ENCODE results near the gene SP7. TPM values are rescaled to one million over a fixed set of nuclear protein-coding genes. Genes with fewer than 3 reads are reported as not detected.
"Not testable (repeated sequence)": the region's sequence is repeated elsewhere in the genome, so short reads cannot be mapped to it uniquely, and the experiment has no call there.

The SP7 gene
- total RNA-seq, 1 donor from 2014 or later: not detected

DNA sequence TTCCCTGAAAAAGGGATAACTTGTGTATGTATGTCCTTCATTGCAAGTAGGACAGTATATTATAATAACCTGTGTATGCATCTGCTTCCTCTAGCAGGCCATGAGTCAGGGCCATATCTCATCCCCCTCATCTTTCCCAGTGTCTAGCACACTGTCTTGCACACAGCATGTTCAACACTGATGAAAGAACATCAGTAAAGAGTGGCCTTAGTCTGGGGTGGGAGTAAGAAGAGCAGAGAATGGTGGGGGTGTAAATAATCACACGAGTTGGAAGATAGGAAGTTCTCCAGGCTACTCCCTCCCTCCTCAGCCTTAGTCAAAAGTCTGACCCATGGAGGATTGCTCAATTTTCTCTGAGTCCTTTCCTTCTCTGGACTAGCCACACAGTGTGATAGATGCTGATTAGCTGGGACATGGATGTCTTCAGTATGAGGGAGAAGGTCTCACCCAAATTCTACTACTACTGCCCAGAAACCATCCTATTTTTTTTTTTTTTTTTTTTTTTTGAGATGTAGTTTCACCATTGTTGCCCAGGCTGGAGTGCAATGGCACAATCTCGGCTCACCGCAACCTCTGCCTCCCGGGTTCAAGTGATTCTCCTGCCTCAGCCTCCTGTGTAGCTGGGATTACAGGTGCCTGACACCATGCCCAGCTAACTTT is 29.2 kb upstream of the SP7 start:
- DNase-seq (no peak), ATAC-seq (peak; percentile 68 to 80)
- Histone ChIP-seq H3K27ac (peak overlapping the region; percentile 76), H3K36me3 (no peaks in the 10 kb centered on the region), H3K9me3 (no peaks in the 10 kb centered on the region), H3K4me3 (no peak overlapping the region), H3K4me1 (peaks cover 40% of the 10 kb centered on the region), H3K27me3 (ENCODE audit: low read depth) (no peaks in the 10 kb centered on the region)
- TF ChIP-seq, protein P1, sequence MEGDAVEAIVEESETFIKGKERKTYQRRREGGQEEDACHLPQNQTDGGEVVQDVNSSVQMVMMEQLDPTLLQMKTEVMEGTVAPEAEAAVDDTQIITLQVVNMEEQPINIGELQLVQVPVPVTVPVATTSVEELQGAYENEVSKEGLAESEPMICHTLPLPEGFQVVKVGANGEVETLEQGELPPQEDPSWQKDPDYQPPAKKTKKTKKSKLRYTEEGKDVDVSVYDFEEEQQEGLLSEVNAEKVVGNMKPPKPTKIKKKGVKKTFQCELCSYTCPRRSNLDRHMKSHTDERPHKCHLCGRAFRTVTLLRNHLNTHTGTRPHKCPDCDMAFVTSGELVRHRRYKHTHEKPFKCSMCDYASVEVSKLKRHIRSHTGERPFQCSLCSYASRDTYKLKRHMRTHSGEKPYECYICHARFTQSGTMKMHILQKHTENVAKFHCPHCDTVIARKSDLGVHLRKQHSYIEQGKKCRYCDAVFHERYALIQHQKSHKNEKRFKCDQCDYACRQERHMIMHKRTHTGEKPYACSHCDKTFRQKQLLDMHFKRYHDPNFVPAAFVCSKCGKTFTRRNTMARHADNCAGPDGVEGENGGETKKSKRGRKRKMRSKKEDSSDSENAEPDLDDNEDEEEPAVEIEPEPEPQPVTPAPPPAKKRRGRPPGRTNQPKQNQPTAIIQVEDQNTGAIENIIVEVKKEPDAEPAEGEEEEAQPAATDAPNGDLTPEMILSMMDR (IDR thresholded peaks at IDR 0.05): no peak
- intact Hi-C loops (cut with DNase I): no loop called here

GRCh38 chr12:53361638-53362037 is 25.5 kb upstream of the SP7 start:
- H3K9me3 ChIP-seq; H3K27ac ChIP-seq; H3K27me3 ChIP-seq (ENCODE audit: low read depth); H3K4me3 ChIP-seq; DNase-seq; H3K36me3 ChIP-seq; intact Hi-C loops (cut with DNase I); ATAC-seq: not testable (repeated sequence)
- peaks cover 21% of the 10 kb centered on the region for H3K4me1 ChIP-seq

- Histone ChIP-seq H3K27me3 (ENCODE audit: low read depth) (no peaks in the 10 kb centered on the region), H3K27ac (no peak overlapping the region), H3K36me3 (no peaks in the 10 kb centered on the region), H3K4me3 (no peak overlapping the region), H3K9me3 (no peaks in the 10 kb centered on the region), H3K4me1 (no peaks in the 10 kb centered on the region)
- TF ChIP-seq, protein P1 (IDR thresholded peaks at IDR 0.05): no peak
- no peak for DNase-seq
- intact Hi-C loops (cut with DNase I): no loop called here
- no peak for ATAC-seq
These were observed 22.8 kb upstream of the SP7 start for GRCh38 chr12:53358836-53359419.

GRCh38 chr12:53355121-53355520 is 19.0 kb upstream of the SP7 start:
- no peaks in the 10 kb centered on the region for H3K27me3 ChIP-seq (ENCODE audit: low read depth)
- H3K36me3 ChIP-seq: no peaks in the 10 kb centered on the region
- intact Hi-C loops (cut with DNase I): no loop called here
- no peak overlapping the region for H3K27ac ChIP-seq
- no peaks in the 10 kb centered on the region for H3K4me1 ChIP-seq
- TF ChIP-seq, protein P1 (IDR thresholded peaks at IDR 0.05): no peak
- no peak overlapping the region for H3K4me3 ChIP-seq
- H3K9me3 ChIP-seq: no peaks in the 10 kb centered on the region
- ATAC-seq (no peak), DNase-seq (no peak)

GRCh38 chr12:53353257-53353655 is 17.1 kb upstream of the SP7 start:
- Histone ChIP-seq H3K27ac (no peak overlapping the region), H3K4me3 (no peak overlapping the region), H3K9me3 (no peaks in the 10 kb centered on the region), H3K4me1 (no peaks in the 10 kb centered on the region), H3K36me3 (no peaks in the 10 kb centered on the region), H3K27me3 (ENCODE audit: low read depth) (no peaks in the 10 kb centered on the region)
- TF ChIP-seq, protein P1 (IDR thresholded peaks at IDR 0.05): no peak
- DNase-seq (no peak), ATAC-seq (peak; percentile 27 to 29)
- intact Hi-C loops (cut with DNase I): loop anchor here (5.0 kb wide), 1 partner anchor 69 kb away; the partner anchor contains the start of gene AMHR2

Measured in lower lobe of right lung (tissue), 2 donors.